Duodenal mucosa (tissue), 2 donors: Measurements from ENCODE around the gene PROB1.
"Not testable (repeated sequence)": the region's sequence is repeated elsewhere in the genome, so short reads cannot be mapped to it uniquely, and the experiment has no call there.

ENCODE experiments used
- H3K27ac ChIP-seq: one replicate; pipeline ENCODE4 v1.7.0; 2013; ENCODE audit warnings: low read depth, low read length
- H3K27me3 ChIP-seq, 2 donors: one replicate each; pipeline ENCODE4 v1.7.0; 2013; ENCODE audit warnings: low read length in 2 of 2, control low read depth in 1 of 2; ENCODE audit not compliant: insufficient read depth in 2 of 2, control insufficient read depth in 1 of 2
- H3K36me3 ChIP-seq, 2 donors: one replicate each; pipeline ENCODE4 v1.7.0; 2013; ENCODE audit warnings: low read length in 2 of 2, control low read depth in 1 of 2; ENCODE audit not compliant: insufficient read depth in 2 of 2, control insufficient read depth in 1 of 2
- H3K4me1 ChIP-seq, 2 donors: one replicate each; pipeline ENCODE4 v1.7.0; 2013; ENCODE audit warnings: low read length in 2 of 2, control low read depth in 1 of 2; ENCODE audit not compliant: insufficient read depth in 2 of 2, control insufficient read depth in 1 of 2
- H3K4me3 ChIP-seq, 2 donors: one replicate each; pipeline ENCODE4 v1.7.0; 2013; ENCODE audit warnings: low read length in 2 of 2, low read depth in 1 of 2
- H3K9ac ChIP-seq, 2 donors: one replicate each; pipeline ENCODE4 v1.7.0; 2013; ENCODE audit warnings: low read length in 2 of 2, low read depth in 1 of 2
- H3K9me3 ChIP-seq, 2 donors: one replicate each; pipeline ENCODE4 v1.7.0; 2013; ENCODE audit warnings: low read length in 2 of 2, control low read depth in 1 of 2; ENCODE audit not compliant: control insufficient read depth in 1 of 2

Gene PROB1

DNA sequence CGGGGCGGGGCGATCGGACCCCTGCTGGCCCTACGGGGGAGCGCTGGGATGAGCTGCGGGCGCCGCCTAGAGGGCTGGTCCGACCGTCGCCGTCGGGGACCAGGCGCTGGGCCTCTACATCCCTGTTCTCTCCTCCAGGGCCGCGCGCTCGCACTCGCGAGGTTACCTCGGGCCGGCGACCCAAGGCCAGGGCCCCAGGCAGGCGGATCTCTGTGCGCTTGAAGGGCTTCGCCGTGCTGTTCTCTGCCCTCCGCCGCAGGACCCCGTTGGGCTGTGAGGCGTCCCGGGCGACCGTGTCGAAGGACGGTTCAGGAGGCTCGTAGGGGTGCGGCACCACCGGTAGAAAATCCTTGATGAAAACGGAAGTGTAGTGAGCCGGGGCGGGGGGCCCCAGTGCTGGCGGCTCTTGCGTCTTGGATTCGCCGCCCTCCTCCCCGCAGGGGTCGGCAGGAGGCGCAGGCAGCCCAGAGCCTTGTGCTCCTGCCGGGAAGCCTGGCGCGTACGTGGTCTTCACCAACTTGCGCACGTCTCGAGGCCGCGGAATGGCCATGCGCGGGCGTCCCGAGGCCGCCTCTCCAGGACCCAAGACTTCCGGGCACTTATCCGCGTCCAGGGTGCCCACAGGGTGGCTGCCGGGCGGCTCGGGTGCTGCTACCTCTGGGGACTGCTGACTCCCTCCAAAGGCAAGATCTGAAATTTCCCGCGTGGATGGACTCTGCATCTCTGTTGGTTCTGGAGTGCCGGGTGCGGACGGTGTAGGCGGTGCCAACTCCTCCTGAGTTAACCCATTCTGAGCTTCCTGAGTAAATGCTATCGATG lies 2.0 kb downstream of the PROB1 start:
- Histone ChIP-seq H3K36me3 (no peaks in the 10 kb centered on the region), H3K4me3 (peak overlapping the region; percentile 74 to 75), H3K27ac (no peak overlapping the region), H3K9ac (peak overlapping the region; percentile 59 to 78), H3K4me1 (peaks cover 28 to 51% of the 10 kb centered on the region in 2 donors), H3K27me3 (peaks cover 0 to 10% of the 10 kb centered on the region in 2 donors), H3K9me3 (no peaks in the 10 kb centered on the region)

DNA sequence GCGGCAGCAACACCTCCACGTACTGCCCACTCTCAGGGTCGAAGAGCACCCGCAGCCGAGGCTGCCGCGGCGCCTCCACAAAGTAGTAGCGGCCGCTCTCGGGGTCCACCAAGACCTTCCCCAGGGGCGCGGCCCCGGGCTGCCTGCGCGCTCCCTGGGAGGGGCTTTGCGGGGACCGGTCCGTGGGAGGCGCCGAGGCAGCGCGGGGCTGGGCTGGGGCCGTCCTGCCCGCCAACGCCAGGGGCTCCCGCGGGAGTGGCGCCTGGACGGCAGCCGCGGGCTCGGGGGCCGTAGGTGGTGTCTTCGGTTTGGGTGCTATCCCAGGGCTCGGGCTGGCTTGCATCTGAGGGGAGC lies 2.6 kb downstream of the PROB1 start:
- H3K36me3 ChIP-seq = no peaks in the 10 kb centered on the region
- H3K27me3 ChIP-seq = peaks cover 0 to 10% of the 10 kb centered on the region in 2 donors
- H3K9ac ChIP-seq = peak overlapping the region; percentile 0 to 43
- no peak overlapping the region for H3K27ac ChIP-seq
- peak overlapping the region; percentile 74 to 75 for H3K4me3 ChIP-seq
- peaks cover 34 to 57% of the 10 kb centered on the region in 2 donors for H3K4me1 ChIP-seq
- no peaks in the 10 kb centered on the region for H3K9me3 ChIP-seq

DNA sequence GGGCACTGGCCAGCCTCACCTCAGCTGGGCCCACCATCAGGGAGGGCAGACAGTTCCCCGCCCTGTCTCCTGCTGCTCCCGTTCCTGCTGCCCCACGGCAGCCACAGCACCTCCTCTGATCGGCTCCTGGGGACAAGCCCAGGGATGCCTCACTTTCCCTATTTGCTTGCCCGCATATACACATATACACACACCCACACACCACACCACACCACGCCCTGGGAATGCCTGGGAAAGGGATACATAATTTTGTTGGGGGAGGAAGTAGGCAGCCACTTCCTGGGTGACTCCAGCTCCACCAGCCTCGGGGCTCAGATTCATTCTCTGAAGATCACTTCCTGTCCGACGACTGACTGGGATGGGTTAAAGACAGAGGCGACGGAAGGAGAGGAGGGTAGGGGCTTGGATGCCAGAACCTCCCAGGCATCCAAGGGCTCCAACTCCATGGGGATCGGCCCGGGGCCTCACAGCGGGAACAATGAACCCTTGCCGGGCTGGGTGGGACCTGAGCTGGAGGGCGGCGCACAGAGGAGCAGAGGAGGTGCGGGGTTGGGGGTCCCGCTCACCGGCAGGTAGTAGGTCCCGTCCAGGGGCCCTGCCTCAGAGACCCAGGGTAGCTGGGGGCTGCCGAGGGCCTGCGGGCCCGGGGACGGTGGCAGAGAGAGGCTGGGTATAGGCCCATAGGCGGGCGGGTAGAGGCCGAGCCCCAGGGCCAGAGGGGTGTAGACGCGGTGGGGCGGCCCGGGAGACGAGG lies 3.2 kb downstream of the PROB1 start:
- Histone ChIP-seq H3K4me1 (peaks cover 34 to 57% of the 10 kb centered on the region in 2 donors), H3K9ac (peak overlapping the region; percentile 0 to 43), H3K27me3 (peaks cover 0 to 10% of the 10 kb centered on the region in 2 donors), H3K9me3 (no peaks in the 10 kb centered on the region), H3K36me3 (no peaks in the 10 kb centered on the region), H3K27ac (peak overlapping the region; percentile 20), H3K4me3 (peak overlapping the region; percentile 74 to 75)

DNA sequence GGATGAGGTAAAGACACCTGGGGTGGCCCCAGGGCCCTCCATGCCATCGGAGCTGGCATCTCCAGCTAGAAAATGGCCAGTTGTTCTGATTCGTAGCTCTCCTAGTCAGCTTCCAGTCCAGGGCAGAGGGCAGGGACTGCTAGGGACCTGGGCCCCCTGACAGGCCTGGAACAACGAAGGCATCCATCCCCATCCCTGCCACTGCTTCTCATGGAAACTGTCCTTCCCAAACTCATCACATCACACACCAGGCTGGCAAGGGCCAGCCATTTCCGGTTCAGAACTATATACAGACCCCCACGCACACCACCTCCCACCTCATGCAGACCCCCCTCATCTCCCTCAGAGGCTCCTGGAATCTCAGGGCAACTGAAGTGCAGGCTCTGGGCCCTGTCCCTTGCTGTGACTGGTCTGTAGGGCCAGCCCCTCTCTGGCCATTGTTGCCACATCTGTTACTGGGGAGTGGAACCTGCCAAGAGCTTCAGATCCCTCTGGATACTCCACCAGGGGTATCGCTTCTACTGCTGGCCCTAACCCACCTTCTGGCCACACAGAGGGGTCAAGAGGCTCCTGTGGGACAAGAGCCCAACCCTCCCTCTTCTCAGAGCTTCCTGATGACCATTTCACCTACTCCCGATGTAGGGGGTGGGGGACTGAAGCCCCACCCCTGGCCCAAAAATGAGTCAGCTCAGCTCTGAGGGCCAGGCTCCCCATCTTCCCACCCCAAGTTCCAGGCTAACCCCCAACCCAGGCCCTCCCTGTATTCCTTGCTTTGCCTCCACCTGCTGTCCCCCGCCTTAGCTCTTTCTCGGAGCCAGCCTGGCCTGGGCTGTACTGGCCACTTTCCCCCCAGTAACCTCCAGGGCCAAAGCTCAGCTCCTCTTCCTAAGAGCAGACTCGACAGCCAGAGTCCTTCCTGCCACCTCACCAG lies 4.0 kb downstream of the PROB1 start:
- no peak overlapping the region for H3K4me3 ChIP-seq
- no peaks in the 10 kb centered on the region for H3K9me3 ChIP-seq
- peaks cover 34 to 58% of the 10 kb centered on the region in 2 donors for H3K4me1 ChIP-seq
- H3K27ac ChIP-seq = peak overlapping the region; percentile 39
- H3K36me3 ChIP-seq = no peaks in the 10 kb centered on the region
- H3K9ac ChIP-seq = peak overlapping the region; percentile 43 to 51
- H3K27me3 ChIP-seq = peaks cover 0 to 10% of the 10 kb centered on the region in 2 donors

DNA sequence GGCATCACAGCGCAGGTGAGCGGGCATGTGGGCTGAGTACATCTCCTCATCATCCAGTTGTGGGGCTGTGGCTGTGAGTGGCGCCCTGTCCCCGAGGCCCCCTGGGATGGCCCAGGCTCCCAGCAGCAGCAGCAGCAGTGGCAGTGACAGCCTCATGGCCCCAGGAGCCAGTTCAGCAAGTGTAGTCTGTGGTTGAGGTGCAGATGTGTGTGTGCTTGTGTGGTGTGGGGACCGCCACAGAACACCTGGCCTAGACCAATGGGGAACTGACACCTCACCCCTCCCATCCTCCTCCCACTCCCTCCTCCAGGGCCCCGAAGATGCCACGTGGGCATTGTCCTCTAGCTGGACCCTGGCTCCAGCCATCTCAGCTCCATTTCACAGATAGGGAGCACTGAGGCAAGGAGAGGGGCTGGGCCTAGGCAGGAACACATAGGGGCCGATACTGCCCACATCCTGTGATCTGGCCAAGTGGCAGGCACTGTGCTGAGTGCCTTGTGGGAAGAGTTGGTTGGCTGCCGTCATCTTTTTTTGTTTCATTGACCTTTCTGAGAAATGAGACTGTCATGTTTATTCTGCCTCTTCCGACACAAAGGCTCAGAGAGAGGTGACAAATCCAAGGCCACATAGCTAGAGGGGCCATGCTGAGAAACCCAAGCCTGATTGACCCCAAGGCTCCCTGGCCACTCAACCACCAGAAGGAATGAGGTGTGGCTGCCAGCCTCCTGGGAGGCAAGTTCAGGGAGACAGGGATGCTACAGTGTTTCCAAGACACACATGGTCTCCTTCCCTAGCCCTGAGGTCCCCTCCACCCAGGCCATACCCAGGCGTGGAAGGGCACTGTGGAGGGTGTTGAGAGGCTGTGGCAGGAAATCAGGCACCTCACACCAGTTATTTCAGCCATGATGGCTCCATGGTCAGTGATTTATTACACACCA lies 4.9 kb downstream of the PROB1 start, which contains the start of gene MZB1:
TSS of gene MZB1 (minus strand) at position 213 of the 938 bp plus-strand sequence. CDS start at position 156, 57 bp downstream.
- Histone ChIP-seq H3K36me3 (no peaks in the 10 kb centered on the region), H3K4me1 (peaks cover 41 to 66% of the 10 kb centered on the region in 2 donors), H3K27ac (peak within 1 kb of the TSS; percentile 39), H3K9ac (peak within 1 kb of the TSS; percentile 51 to 63), H3K4me3 (peak within 1 kb of the TSS; percentile 68 to 70), H3K9me3 (no peaks in the 10 kb centered on the region), H3K27me3 (peaks cover 0 to 10% of the 10 kb centered on the region in 2 donors)

DNA sequence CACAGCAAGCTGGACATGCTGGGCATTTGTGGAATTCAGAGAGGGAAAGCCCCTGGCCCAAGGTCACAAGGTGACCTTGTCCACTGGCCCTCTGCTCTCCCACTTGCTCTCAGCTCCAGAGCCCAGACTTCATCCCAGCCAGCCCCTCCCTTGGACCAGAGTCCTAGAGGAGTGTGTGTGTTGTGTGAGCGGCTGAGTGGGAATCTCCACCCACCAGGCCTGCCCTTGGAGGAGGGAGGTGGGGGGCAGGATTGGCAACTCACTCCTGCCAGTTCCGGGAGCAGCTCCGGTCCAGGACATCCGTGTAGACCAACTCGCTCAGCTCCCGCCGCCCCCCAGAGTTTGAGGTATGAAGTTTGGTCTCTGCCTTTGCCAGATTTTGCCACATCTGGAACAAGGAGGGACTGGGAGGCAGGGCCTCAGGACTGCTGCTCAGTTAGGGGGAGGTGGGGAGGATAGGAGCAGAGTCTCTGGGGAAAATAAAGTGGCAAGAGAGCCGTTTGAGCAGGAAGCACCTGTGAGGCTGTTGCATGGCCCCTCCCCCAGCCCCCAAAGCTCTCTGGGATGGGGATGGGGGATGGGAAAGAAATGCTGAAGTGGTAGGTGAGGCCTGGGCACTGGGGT lies 6.6 kb downstream of the PROB1 start:
- Histone ChIP-seq H3K4me1 (peaks cover 53 to 74% of the 10 kb centered on the region in 2 donors), H3K9me3 (no peaks in the 10 kb centered on the region), H3K9ac (peak overlapping the region; percentile 63 to 65), H3K4me3 (peak overlapping the region; percentile 70 to 75), H3K36me3 (no peaks in the 10 kb centered on the region), H3K27ac (peak overlapping the region; percentile 26), H3K27me3 (peaks cover 0 to under 1% of the 10 kb centered on the region in 2 donors)

DNA sequence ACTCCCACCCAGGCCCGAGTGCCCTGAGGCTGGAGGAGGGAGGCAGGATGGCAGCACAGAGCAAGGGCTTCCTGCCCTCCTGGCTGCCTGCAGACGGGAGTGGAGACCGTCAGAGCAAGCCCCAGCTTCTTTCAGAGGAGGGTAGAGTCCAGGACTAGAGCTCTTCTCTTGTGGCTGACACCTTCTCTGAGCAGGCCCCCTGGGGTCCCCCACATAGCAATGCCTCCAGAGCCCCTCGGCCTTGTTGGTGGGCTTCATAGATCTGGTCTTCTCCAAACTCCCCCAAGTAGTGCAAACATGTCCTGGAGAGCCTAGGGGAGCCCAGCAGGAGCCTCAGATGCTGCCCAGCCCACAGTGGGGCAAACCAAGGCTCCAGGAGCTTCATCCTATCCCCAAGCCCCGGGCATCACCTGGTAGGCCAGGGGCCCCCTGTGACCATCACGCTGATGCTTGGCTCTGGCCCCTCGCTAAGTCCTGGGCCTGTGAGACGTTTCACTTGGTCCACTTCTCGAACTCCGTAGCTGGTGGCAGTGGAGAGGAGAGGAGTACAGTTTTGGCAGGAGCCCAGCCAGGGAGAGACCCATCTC lies 7.2 kb downstream of the PROB1 start:
- peak overlapping the region; percentile 63 to 65 for H3K9ac ChIP-seq
- peaks cover 56 to 72% of the 10 kb centered on the region in 2 donors for H3K4me1 ChIP-seq
- H3K36me3 ChIP-seq = no peaks in the 10 kb centered on the region
- no peaks in the 10 kb centered on the region for H3K9me3 ChIP-seq
- H3K4me3 ChIP-seq = peak overlapping the region; percentile 70 to 75
- peak overlapping the region; percentile 26 for H3K27ac ChIP-seq
- H3K27me3 ChIP-seq = no peaks in the 10 kb centered on the region

DNA sequence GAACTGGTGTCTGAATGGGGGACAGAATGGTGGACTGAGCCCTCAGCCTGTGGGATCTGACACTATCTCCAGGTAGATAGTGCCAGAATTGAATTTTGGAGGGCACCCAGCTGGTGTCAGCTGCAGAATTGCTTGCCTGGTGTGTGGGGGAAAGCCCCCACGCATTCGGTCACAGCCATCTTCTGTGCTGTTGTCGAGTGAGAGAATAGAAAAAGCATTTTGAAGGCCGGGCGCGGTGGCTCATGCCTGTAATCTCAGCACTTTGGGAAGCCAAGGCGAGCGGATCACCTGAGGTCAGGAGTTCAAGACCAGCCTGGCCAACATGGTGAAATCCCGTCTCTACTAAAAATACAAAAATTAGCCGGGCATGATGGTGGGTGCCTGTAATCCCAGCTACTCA lies 7.9 kb downstream of the PROB1 start:
- H3K36me3 ChIP-seq, H3K27ac ChIP-seq, H3K9ac ChIP-seq, H3K4me3 ChIP-seq, H3K27me3 ChIP-seq, H3K9me3 ChIP-seq: not testable (repeated sequence)
- H3K4me1 ChIP-seq = peaks cover 64 to 76% of the 10 kb centered on the region in 2 donors
